Colonic mucosa (tissue), 4 donors: ENCODE measurements around the gene ASTN2. TPM values are rescaled to one million over a fixed set of nuclear protein-coding genes. Genes with fewer than 3 reads are reported as not detected.

Source experiments
- DNase-seq: peaks from one replicate; pipeline ENCODE4 v3.0.0-alpha.2; 2020
- H3K27ac ChIP-seq: fragments of 200-600 bp; one replicate; pipeline ENCODE4 v1.8.0; 2021
- H3K27me3 ChIP-seq: fragments of 200-600 bp; one replicate; pipeline ENCODE4 v1.8.0; 2021
- H3K36me3 ChIP-seq: fragments of 200-600 bp; one replicate; pipeline ENCODE4 v1.8.0; 2021
- H3K4me1 ChIP-seq: fragments of 200-600 bp; one replicate; pipeline ENCODE4 v1.8.0; 2021; ENCODE audit warnings: mild to moderate bottlenecking
- H3K4me3 ChIP-seq: fragments of 200-600 bp; one replicate; pipeline ENCODE4 v1.8.0; 2021
- H3K9ac ChIP-seq, 2 donors: one replicate each; pipeline ENCODE4 v1.7.0; 2013; ENCODE audit warnings: control low read depth in 2 of 2, low read depth in 2 of 2, low read length in 2 of 2
- H3K9me3 ChIP-seq: fragments of 200-600 bp; one replicate; pipeline ENCODE4 v1.8.0; 2021
- CTCF ChIP-seq: fragments of 200-600 bp; IDR thresholded peaks from one replicate; pipeline ENCODE4 v1.8.0; 2022; ENCODE audit warnings: antibody characterized with exemption, mild to moderate bottlenecking
- intact Hi-C: fragments of 100-400 bp; cut with DNase I; formaldehyde crosslinking; loops from one replicate; pipeline ENCODE4 v1.14.1; 2022
- total RNA-seq, 2 donors: library from RNA; stranded (reverse); fragmentation: NEBNext Ultra II Directional in 1 of 2; extraction: Animal tissue kit (Norgen Biotek cat#: 25700) in 1 of 2; gene quantifications; one replicate each; pipeline ENCODE4 v1.2.1, GENCODE V29; 2021
- donor health status: healthy.
- donor health status: DM: no; HTN: no; CAD: no.
- donor health status: DM: no; HTN: no; CAD: no.

Gene ASTN2
- total RNA-seq, 2 donors from 2014 or later, result 2.5 to 6.1 TPM

- H3K4me3 ChIP-seq, result no peak overlapping the region
- no peak for DNase-seq
- H3K9ac ChIP-seq, result no peak overlapping the region
- TF ChIP-seq CTCF, result no peak
- H3K9me3 ChIP-seq, result no peaks in the 10 kb centered on the region
- H3K27ac ChIP-seq, result no peak overlapping the region
- no peaks in the 10 kb centered on the region for H3K36me3 ChIP-seq
- H3K4me1 ChIP-seq, result no peaks in the 10 kb centered on the region
- H3K27me3 ChIP-seq, result no peaks in the 10 kb centered on the region
- intact Hi-C loops, result no loop called here
Measured at GRCh38 chr9:116749772-116750171, 665.1 kb downstream of the ASTN2 start.

- no peak for DNase-seq
- intact Hi-C loops, result no loop called here
- Histone ChIP-seq H3K27me3 (no peaks in the 10 kb centered on the region), H3K9ac (no peak overlapping the region), H3K4me1 (no peaks in the 10 kb centered on the region), H3K36me3 (no peaks in the 10 kb centered on the region), H3K9me3 (no peaks in the 10 kb centered on the region), H3K27ac (no peak overlapping the region), H3K4me3 (no peak overlapping the region)
- no peak for TF ChIP-seq CTCF
Measured at GRCh38 chr9:116749176-116749575, 665.7 kb downstream of the ASTN2 start.

GRCh38 chr9:116741742-116742141 is 673.1 kb downstream of the ASTN2 start:
- no peak overlapping the region for H3K4me3 ChIP-seq
- no peaks in the 10 kb centered on the region for H3K9me3 ChIP-seq
- no peak overlapping the region for H3K9ac ChIP-seq
- no peak for DNase-seq
- intact Hi-C loops, result no loop called here
- no peaks in the 10 kb centered on the region for H3K27me3 ChIP-seq
- H3K27ac ChIP-seq, result no peak overlapping the region
- no peaks in the 10 kb centered on the region for H3K4me1 ChIP-seq
- no peaks in the 10 kb centered on the region for H3K36me3 ChIP-seq
- no peak for TF ChIP-seq CTCF

GRCh38 chr9:116741086-116741740 is 673.6 kb downstream of the ASTN2 start:
- no peak overlapping the region for H3K4me3 ChIP-seq
- no peak for TF ChIP-seq CTCF
- no peaks in the 10 kb centered on the region for H3K9me3 ChIP-seq
- intact Hi-C loops, result no loop called here
- H3K27me3 ChIP-seq, result no peaks in the 10 kb centered on the region
- H3K9ac ChIP-seq, result no peak overlapping the region
- DNase-seq, result no peak
- H3K4me1 ChIP-seq, result no peaks in the 10 kb centered on the region
- H3K36me3 ChIP-seq, result no peaks in the 10 kb centered on the region
- no peak overlapping the region for H3K27ac ChIP-seq

DNA sequence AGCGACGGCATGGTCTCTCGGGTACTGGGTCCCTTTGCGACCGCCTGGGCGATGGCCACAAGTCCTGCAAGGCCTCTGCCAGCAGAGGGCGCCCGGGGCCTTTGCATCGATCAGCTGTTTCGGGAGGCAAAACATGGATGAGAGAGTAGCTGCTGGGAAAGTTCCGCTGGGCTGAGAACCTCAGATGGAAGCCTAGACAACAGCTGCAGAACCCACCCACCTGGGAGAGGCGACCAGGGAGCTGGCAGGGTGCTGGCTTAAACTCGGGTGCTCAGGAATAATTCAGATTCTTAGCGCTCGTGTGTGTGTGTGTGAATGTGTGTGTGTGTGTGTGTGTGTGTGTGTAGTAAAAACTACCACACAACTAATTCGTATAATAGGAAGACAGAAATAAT is 677.7 kb downstream of the ASTN2 start:
- Histone ChIP-seq H3K9me3 (no peaks in the 10 kb centered on the region), H3K27me3 (no peaks in the 10 kb centered on the region), H3K9ac (no peak overlapping the region), H3K36me3 (no peaks in the 10 kb centered on the region), H3K27ac (no peak overlapping the region), H3K4me3 (no peak overlapping the region), H3K4me1 (no peaks in the 10 kb centered on the region)
- peak; percentile 79 for DNase-seq
- TF ChIP-seq CTCF, result peak; percentile 88
- intact Hi-C loops, result loop anchor here (5.0 kb wide), 1 partner anchor 125 kb away; no protein-coding TSS in a partner anchor
